GM18517 (cell line): ENCODE results near the gene DHCR24.

Source experiments
- ATAC-seq: cut with Tn5 transposase; IDR thresholded peaks from one replicate; pipeline ENCODE4 v1.9.1; 2021; ENCODE audit warnings: mild to moderate bottlenecking, moderate library complexity; ENCODE audit not compliant: unreplicated experiment

The DHCR24 gene

GRCh38 chr1:54865238-54866073 lies 21.5 kb downstream of the DHCR24 start:
- ATAC-seq: no peak

- ATAC-seq: no peak
These were observed 22.4 kb downstream of the DHCR24 start for GRCh38 chr1:54864460-54865208.

GRCh38 chr1:54863267-54863665 lies 23.7 kb downstream of the DHCR24 start:
- no peak for ATAC-seq

- ATAC-seq: no peak
These were observed 25.8 kb downstream of the DHCR24 start for GRCh38 chr1:54861070-54861761.

DNA sequence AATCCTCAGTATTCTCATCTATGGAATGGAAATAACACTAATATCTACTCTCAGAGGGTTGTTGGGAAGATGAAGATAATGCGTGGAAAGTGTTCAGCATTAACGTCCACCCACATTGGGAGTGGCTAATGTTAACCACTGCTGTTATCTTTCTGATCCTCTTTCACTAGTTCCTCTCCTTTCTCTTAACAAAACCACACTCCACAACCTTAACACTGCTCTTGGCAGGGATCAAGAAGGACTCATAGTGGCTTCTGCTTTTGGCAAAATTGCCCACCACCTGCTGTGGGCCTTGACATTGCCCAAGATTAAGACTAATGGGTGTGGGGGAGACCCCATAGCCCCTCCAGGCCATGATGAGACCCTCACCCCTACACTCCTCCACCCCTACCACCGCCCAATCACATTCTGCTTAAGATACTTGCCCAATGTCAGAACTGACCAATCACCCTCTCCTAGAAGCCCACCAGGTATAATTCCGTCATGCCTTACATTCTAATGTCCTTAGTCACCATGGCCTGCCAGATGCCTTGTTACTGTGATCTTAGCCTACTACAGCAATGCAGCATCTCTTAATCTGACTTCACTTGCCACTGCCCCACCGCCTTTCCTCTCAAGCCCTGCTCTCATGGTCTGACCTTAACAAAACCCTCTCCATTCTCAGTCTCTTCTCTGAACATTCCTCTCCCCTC lies 27.1 kb downstream of the DHCR24 start:
- ATAC-seq: no peak

GRCh38 chr1:54857746-54858561 lies 29.0 kb downstream of the DHCR24 start:
- ATAC-seq: no peak

DNA sequence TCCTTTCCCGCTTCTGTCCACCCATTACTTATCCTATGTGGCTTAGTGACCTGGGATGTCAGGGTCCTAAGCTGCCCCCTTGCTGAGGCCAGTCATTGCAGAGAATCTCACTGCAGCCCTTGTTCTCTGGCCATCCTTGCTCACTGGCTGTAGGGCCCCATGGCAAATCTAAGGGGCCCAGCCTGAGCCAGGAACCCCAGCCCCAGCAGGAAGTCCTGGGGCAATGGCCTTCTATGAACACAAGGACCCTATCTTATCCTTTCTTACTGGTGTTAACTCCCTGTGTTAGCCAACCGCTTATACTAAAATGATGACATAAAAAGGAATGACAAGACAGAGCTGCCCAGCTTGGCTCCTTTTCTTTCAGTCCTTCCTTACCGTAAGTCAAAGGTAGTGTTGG lies 29.9 kb downstream of the DHCR24 start:
- ATAC-seq: no peak

GRCh38 chr1:54854381-54855020 lies 32.5 kb downstream of the DHCR24 start:
- no peak for ATAC-seq

- no peak for ATAC-seq
These were observed 33.1 kb downstream of the DHCR24 start for GRCh38 chr1:54853793-54854370.

- ATAC-seq: no peak
These were observed 33.8 kb downstream of the DHCR24 start for GRCh38 chr1:54853096-54853792.

GRCh38 chr1:54851936-54852524 lies 35.0 kb downstream of the DHCR24 start:
- ATAC-seq: no peak

DNA sequence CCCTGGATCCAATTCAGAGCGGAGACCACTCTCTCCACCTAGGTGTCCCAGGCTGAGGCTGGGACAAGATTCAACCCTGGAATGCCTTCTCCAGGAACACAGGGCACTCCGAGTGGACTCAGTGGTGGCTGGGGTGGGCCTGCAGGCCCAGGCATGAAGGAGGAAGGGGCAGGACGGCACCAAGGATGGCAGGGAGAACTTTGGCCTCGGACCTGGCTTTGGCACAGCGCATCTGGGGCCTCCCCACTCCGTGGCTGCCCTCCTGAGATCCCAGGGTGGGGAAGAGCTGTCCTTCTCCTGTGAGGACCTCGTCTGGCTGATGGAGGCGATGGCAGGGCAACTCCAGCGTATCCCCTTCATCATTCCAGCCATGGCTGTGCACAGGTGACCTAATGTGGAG lies 35.6 kb downstream of the DHCR24 start:
- ATAC-seq: no peak

DNA sequence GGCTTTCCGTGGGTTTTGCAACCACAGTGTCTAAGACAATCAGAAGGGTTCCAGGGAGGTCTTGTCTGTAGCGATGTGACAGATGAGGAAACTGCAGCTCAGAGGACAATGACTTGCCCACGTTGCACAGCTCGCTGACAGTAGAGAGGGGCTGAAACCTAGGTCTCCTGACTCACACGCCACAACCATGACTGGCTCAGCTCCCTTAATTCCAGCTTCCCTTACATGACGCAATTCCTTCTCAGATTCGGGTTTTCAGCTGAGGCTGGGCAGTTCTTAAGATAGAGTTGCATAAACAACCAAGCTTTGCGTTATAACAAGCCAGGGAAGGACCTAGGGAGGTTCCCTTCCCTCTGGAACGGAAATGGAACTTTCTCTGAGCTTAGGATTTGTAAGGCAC lies 36.3 kb downstream of the DHCR24 start:
- ATAC-seq: no peak

DNA sequence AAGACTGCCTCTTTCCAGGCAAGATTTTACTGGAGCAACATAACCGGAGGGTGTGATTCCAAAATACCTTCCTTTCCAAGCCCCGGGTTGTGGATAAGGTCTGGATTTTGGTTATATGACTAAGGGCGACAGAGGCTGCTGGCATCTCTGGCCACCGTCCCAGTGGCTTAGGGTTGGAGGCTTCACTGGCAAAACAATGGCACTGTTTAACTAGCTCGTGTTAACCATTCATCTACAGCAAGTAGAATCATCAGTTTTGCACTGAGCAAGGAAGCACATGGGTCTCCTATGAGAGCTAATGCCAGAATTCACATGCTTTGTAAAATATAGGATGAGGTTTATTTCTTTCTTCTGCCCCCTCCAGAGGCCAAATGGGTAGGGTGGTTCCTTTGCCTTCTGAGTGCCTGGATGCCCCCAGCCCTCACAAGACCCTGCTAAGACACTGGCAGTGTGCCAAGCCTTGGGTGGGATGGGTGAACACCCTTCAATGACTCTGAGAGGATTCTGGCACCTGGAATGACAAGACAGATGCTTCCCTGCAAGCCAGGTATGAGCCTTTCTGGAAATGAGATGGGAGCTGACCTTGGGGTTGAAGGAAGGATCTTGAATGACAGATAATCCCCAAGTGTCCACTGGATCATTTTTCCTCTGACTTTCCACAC lies 36.8 kb downstream of the DHCR24 start:
- ATAC-seq: no peak

DNA sequence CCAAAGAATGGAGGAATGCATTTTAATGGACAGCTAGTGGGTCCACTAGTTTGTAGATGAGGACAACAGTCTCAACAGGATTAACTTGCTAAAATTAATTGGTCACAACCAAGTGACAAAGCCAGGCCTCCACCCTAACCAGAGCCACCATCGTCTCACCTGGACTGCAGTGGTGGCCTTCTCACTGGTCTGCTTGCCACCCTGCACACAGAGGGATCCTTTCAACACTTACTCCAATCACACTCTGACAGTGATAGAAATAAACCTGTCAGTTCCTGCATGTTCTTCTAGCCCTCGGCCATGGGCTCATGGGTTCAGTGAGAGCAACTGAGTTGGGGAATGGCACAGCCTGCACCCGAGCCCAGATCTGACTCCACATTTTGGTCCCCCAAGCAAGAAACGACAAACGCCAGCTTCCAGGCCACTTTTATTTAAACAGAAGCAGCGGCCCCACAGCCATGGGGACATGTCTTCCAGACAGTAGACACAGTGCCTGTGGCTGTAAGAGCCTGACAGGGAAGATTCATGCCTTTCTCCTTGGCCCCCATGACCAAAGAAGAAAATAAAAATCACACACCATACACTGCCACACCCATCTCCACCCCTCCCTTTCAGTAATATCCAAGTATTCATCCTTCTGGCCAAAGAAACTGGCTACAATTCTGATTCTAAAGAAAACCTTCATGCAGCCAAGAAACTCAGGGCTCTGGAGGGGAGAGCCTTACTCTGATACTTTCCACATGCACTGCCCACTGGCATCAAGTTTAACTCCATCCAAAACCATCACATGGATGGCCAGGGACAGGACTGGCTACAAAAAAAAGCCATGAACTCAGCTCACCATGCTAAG lies 37.6 kb downstream of the DHCR24 start:
- no peak for ATAC-seq

DNA sequence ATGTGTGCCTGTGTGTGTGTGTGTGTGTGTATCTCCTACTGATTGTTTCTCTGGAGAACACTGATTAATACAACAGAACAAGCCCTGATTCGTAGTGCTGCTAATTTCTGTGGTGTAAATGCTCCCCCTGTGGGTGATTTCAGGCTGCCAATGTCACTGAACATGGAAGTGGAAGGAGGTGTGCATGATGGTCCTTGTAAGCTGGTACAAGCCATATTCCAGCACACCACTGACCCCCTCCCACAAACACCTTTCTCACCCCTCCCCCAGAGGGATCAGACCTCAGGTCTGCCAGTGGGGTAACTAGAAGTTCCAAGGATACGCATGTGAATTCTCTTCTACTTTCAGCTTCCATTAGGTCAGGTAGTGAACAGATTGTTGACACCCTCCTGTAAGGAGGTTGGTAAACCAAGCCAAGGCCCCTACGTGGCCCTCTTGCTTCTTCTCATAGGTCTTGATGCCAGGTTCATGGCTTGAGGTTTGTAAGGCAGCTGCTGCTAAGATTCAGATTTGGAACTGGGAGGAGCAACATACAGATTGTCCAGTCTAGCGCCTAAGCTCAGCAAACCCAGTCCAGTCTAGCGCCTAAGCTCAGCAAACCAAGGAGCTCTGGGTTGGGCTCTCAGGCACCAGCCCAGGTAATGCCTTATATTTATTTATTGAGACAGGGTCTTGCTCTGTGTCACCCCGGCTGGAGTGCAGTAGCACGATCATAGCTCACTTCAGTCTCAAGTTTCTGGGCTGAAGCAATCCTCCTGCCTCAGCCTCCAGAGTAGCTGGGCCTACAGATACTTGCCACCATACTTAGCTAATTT lies 38.7 kb downstream of the DHCR24 start:
- no peak for ATAC-seq
